Nephron progenitor cell (in vitro differentiated cells): Measurements from ENCODE around the gene IMPDH1.
A peak's percentile ranks its signal among the peaks of the same experiment; 100 is the strongest.

Experiments used
- DNase-seq: peaks from one replicate; pipeline ENCODE4 v3.0.0; 2021
- H3K27ac Mint-ChIP-seq: 2 replicates; pipeline ENCODE4 v1.8.0; 2021; ENCODE audit warnings: mild to moderate bottlenecking, moderate library complexity, mixed read lengths
- H3K27me3 Mint-ChIP-seq: 2 replicates; pipeline ENCODE4 v1.8.0; 2021; ENCODE audit warnings: mild to moderate bottlenecking, low read depth, mixed read lengths; ENCODE audit not compliant: poor library complexity
- H3K36me3 Mint-ChIP-seq: 2 replicates; pipeline ENCODE4 v1.8.0; 2021; ENCODE audit warnings: low read depth, mixed read lengths
- H3K4me1 Mint-ChIP-seq: 2 replicates; pipeline ENCODE4 v1.8.0; 2021; ENCODE audit warnings: mixed read lengths
- H3K4me3 Mint-ChIP-seq: 2 replicates; pipeline ENCODE4 v1.8.0; 2021; ENCODE audit warnings: mild to moderate bottlenecking, moderate library complexity, mixed read lengths
- H3K9me3 Mint-ChIP-seq: 2 replicates; pipeline ENCODE4 v1.8.0; 2021; ENCODE audit warnings: mild to moderate bottlenecking, moderate library complexity, mixed read lengths
- CTCF ChIP-seq: fragments of 200-600 bp; sonication (generic); IDR thresholded peaks from 2 replicates; pipeline ENCODE4 v1.5.0; 2021; ENCODE audit warnings: antibody characterized with exemption

Gene IMPDH1

GRCh38 chr7:128351296-128352152 lies 58.3 kb downstream of the IMPDH1 start:
- Mint-ChIP-seq H3K4me3 (no peak overlapping the region), H3K27me3 (peaks cover 36% of the 10 kb centered on the region), H3K4me1 (peaks cover 32% of the 10 kb centered on the region), H3K9me3 (no peaks in the 10 kb centered on the region), H3K36me3 (no peaks in the 10 kb centered on the region), H3K27ac (no peak overlapping the region)
- no peak for DNase-seq
- TF ChIP-seq CTCF, result no peak

DNA sequence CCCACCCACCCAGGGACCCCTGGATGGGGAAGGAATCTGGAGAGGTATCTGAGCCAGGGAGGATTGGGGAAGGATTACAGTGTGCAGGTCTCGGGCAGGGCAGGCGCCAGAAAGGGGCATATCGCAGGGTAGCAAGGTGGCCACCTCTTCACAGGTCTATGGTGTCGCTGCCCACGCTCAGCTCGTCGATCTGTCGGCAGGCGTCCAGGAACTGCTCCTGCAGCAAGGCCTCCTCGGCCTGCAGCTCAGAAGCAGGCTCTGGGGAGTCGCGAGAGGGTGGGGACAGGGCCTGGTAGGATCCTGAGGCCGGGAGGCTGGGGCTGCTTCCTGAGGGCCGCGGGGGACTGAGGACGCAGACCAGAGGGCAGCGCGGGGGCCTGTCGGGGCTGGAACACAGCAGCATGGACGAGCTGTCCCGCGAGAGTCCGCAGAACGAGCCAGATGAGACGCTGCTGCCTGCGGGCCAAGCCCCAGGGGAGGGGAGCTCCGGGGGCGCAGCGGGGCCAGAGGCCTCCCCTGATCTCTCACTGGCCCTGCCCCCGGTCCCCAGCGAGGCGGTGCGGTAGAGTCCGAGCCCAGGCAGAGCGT lies 59.0 kb downstream of the IMPDH1 start:
- Mint-ChIP-seq H3K9me3 (no peaks in the 10 kb centered on the region), H3K27me3 (peaks cover 36% of the 10 kb centered on the region), H3K36me3 (no peaks in the 10 kb centered on the region), H3K4me3 (no peak overlapping the region), H3K4me1 (peaks cover 25% of the 10 kb centered on the region), H3K27ac (no peak overlapping the region)
- no peak for TF ChIP-seq CTCF
- DNase-seq, result no peak

GRCh38 chr7:128349466-128349825 lies 60.3 kb downstream of the IMPDH1 start:
- DNase-seq, result no peak
- Mint-ChIP-seq H3K9me3 (no peaks in the 10 kb centered on the region), H3K4me1 (peaks cover 22% of the 10 kb centered on the region), H3K36me3 (no peaks in the 10 kb centered on the region), H3K27ac (no peak overlapping the region), H3K4me3 (no peak overlapping the region), H3K27me3 (peaks cover 29% of the 10 kb centered on the region)
- no peak for TF ChIP-seq CTCF

DNA sequence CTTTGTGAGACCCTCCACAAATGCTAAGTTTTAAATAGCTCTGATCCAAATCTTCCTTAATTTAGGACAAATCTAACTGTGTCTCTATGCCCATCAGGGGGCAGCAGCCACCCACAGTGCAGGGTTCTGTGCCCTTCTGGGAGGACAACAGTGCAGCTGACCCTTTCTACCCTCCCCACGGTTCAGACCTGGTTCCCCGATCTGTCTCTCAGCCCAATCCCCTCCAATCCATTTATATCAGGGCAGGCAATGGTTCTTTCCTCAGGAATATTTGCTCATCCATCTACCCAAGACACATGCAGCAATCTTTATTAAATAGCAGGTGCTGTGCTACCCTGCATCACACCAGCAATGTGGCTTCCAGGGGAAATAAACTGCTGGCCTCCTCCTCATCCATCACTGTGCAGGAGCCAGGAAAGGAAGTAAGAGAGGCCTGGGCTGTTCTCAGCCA lies 62.1 kb downstream of the IMPDH1 start:
- DNase-seq, result peak; percentile 75
- Mint-ChIP-seq H3K4me3 (no peak overlapping the region), H3K4me1 (peaks cover 19% of the 10 kb centered on the region), H3K36me3 (no peaks in the 10 kb centered on the region), H3K27ac (no peak overlapping the region), H3K9me3 (no peaks in the 10 kb centered on the region), H3K27me3 (peaks cover 17% of the 10 kb centered on the region)
- TF ChIP-seq CTCF, result peak; percentile 75

DNA sequence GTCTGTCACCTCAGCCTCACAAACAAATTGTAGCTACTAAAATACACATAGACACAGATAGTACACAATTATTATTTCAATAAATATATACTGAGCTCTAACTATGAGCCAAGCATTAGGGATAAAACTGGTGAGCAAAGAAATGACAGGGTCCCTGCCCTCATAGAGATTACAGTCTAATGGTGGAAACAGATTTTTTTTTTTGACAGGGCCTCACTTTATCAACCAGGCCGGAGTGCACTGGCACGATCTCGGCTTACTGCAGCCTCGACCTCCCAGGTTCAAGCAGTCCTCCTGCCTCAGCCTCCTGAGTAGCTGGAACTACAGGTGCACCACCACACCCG lies 65.4 kb downstream of the IMPDH1 start:
- TF ChIP-seq CTCF, result no peak
- DNase-seq, result no peak
- H3K9me3 Mint-ChIP-seq, result no peaks in the 10 kb centered on the region
- peak overlapping the region; percentile 88 for H3K4me3 Mint-ChIP-seq
- peaks cover 36% of the 10 kb centered on the region for H3K4me1 Mint-ChIP-seq
- peaks cover 12% of the 10 kb centered on the region for H3K27me3 Mint-ChIP-seq
- H3K36me3 Mint-ChIP-seq, result peaks cover 7% of the 10 kb centered on the region
- no peak overlapping the region for H3K27ac Mint-ChIP-seq
